HepG2 (cell line): ENCODE results near the gene CENPP.

Experiments used
- BCL6 ChIP-seq: IDR thresholded peaks from 2 replicates; pipeline ENCODE4 v1.6.1; 2016; ENCODE audit warnings: missing genetic modification reagents, missing compliant biosample characterization
- NR2F2 ChIP-seq: IDR thresholded peaks from 2 replicates; pipeline ENCODE4 v1.6.1; 2012; ENCODE audit warnings: low read depth, inconsistent platforms, borderline replicate concordance
- RAD51 ChIP-seq: fragments of 450-650 bp; IDR thresholded peaks from 2 replicates; pipeline ENCODE4 v1.6.1; 2016; ENCODE audit warnings: borderline replicate concordance
- SUZ12 ChIP-seq: fragments of 150-350 bp; IDR thresholded peaks from 2 replicates; pipeline ENCODE4 v1.6.1; 2014; ENCODE audit warnings: low read depth, low read length
- ZNF577 ChIP-seq: sonication (generic); formaldehyde crosslinking; IDR thresholded peaks from 2 replicates; pipeline ENCODE4 v1.4.0; 2020; ENCODE audit warnings: mild to moderate bottlenecking, low read depth, missing genetic modification reagents, borderline replicate concordance
- TF ChIP-seq, protein P1 (sequence below): sonication (generic); formaldehyde crosslinking; IDR thresholded peaks from 2 replicates; pipeline ENCODE4 v1.4.0; 2020; ENCODE audit warnings: missing genetic modification reagents
- TF ChIP-seq, protein P2 (sequence below): sonication (generic); formaldehyde crosslinking; IDR thresholded peaks from 2 replicates; pipeline ENCODE4 v1.4.0; 2020; ENCODE audit warnings: missing genetic modification reagents

DNA sequence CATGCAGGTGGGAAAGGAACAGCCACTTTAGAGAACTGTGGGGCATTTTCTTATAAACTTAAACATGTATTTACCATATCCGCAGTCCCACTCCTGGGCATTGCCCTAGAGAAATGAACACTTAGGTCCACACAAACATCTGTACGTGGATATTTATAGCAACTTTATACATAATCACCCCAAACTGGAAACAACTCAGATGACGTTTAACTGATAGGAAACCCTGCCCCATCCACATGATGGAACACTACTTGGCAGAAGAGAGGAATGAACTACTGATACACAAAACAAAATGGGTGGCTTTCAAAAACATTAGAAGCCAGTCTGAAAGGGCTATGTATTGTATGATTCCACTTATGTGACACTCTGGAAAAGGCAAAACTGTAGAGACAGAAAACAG lies 187.6 kb downstream of the CENPP start:
- no peak for TF ChIP-seq NR2F2
- TF ChIP-seq, protein P1, sequence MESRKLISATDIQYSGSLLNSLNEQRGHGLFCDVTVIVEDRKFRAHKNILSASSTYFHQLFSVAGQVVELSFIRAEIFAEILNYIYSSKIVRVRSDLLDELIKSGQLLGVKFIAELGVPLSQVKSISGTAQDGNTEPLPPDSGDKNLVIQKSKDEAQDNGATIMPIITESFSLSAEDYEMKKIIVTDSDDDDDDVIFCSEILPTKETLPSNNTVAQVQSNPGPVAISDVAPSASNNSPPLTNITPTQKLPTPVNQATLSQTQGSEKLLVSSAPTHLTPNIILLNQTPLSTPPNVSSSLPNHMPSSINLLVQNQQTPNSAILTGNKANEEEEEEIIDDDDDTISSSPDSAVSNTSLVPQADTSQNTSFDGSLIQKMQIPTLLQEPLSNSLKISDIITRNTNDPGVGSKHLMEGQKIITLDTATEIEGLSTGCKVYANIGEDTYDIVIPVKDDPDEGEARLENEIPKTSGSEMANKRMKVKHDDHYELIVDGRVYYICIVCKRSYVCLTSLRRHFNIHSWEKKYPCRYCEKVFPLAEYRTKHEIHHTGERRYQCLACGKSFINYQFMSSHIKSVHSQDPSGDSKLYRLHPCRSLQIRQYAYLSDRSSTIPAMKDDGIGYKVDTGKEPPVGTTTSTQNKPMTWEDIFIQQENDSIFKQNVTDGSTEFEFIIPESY (CRISPR knock-in tag): no peak
- TF ChIP-seq ZNF577: no peak
- no peak for TF ChIP-seq BCL6 (CRISPR knock-in tag)
- no peak for TF ChIP-seq RAD51
- no peak for TF ChIP-seq SUZ12
- TF ChIP-seq, protein P2, sequence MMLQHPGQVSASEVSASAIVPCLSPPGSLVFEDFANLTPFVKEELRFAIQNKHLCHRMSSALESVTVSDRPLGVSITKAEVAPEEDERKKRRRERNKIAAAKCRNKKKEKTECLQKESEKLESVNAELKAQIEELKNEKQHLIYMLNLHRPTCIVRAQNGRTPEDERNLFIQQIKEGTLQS (CRISPR knock-in tag): no peak
